Measurements from ENCODE around the gene VAMP5. TPM values are rescaled to one million over a fixed set of nuclear protein-coding genes. Genes with fewer than 3 reads are reported as not detected.
"Not testable (repeated sequence)": the region's sequence is repeated elsewhere in the genome, so short reads cannot be mapped to it uniquely, and the experiment has no call there.

Gene VAMP5
- total RNA-seq, 2 experiments from 2014 or later = 49.7 to 51.9 TPM

DNA sequence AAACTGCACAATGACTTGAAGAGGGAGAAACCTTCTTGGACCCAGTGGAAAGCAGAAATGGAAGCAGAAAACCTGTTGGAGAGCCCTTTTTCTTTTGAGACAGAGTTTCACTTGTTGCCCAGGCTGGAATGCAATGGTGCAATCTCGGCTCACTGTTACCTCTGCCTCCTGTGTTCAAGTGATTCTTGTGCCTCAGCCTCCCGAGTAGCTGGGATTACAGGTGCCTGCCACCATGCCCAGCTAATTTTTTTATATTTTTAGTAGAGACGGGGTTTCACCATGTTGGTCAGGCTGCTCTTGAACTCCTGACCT lies 19.9 kb downstream of the VAMP5 start:
- CTCF ChIA-PET = interaction anchor here (1.2 kb wide), 1 partner anchor 33 kb away, joined by 9 read pairs; no protein-coding TSS in a partner anchor
- H3K27me3 Mint-ChIP-seq; DNase-seq; H3K4me3 Mint-ChIP-seq; intact Hi-C loops (cut with micrococcal nuclease); H3K9me3 Mint-ChIP-seq; H3K27ac Mint-ChIP-seq: not testable (repeated sequence)
- POLR2A ChIA-PET = interaction anchor here (1.0 to 2.7 kb wide), 4 partner anchors 8 to 13 kb away, joined by 4 to 14 read pairs (median 5); partner anchors contain the start of genes C2orf68, RNF181 and USP39
- Mint-ChIP-seq H3K4me1 (ENCODE audit: low read depth) (peaks cover 33% of the 10 kb centered on the region), H3K36me3 (peaks cover 10% of the 10 kb centered on the region)

DNA sequence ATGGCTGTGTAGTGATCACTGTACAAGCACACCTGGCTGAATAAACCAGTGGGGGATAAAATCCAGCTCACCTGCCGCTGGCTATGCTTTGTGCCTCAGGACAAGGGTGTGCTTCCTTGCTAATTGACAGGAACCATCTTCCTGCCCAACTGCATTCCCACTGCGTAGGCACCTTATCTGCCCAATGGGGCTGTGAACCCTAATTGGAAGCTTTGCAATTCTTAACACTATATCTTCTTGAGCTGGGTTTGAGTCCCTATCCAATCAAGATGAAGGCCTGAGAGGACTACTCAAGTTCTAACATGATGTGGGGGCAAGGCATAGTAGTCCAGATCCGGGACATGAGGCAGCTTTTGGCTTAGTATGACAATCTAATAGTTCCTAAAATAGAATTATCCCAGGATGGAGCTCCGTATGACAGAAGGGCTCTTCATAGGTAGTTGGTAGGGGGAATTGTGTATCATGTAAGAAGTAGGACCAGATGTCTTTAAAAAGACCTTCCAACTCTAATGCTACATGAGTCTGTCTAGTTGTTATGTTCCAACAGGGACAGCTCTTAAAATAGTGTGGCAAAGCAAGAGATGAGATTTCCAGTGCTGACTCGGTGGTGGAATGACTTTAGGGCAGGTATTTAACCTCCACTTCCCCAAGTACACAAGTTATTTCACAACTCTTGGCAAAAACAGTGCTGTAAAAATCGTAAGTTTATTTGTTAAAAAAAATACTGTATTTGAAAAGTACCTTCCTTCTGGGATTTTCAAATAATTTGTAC lies 20.5 kb downstream of the VAMP5 start:
- Mint-ChIP-seq H3K4me1 (ENCODE audit: low read depth) (peaks cover 35% of the 10 kb centered on the region), H3K9me3 (no peaks in the 10 kb centered on the region), H3K27me3 (no peaks in the 10 kb centered on the region), H3K4me3 (no peak overlapping the region), H3K27ac (no peak overlapping the region), H3K36me3 (peaks cover 12% of the 10 kb centered on the region)
- CTCF ChIA-PET = interaction anchor here (0.6 to 1.2 kb wide), 2 partner anchors 33 to 53 kb away, joined by 3 to 9 read pairs; no protein-coding TSS in a partner anchor
- POLR2A ChIA-PET = interaction anchor here (0.9 to 2.7 kb wide), 4 partner anchors 10 to 30 kb away, joined by 3 to 14 read pairs (median 4); partner anchors contain the start of genes RNF181 and USP39
- intact Hi-C loops (cut with micrococcal nuclease) = no loop called here
- no peak for DNase-seq

DNA sequence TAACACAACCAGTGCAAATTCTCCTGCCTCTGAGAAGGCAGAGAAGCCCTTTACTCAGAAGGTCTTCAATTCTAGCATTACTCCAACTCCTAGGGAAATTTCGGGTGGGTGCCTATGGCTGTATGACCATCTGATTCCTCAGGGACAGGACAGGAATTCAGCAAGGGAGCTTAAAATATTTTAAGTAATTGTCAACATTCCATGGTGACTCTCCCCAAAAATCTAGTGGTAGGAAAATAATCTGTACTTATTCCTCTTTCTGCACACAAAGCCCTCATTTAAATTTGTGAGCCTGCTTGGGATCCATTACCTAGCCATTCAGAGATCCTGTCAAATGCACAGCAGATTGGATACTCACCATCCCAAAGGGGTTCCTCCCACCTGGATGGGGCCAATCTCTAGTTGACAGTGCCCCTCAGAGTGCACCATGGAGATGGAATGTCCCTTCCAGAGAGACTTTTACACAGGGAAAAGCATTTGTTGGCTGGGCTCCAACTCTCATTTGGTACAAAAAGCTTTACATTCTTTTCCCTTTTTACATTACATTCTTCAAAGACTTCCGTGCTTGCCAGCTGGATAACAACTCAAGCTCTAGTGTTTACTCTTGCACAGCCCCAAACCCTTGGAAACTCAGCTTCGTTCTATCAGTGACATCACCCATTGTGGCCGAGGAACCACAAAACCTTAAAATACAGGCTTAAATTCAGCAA lies 21.3 kb downstream of the VAMP5 start:
- H3K9me3 Mint-ChIP-seq = no peaks in the 10 kb centered on the region
- no peak for DNase-seq
- H3K4me3 Mint-ChIP-seq = no peak overlapping the region
- peaks cover 16% of the 10 kb centered on the region for H3K36me3 Mint-ChIP-seq
- POLR2A ChIA-PET = interaction anchor here (0.9 to 2.7 kb wide), 3 partner anchors 10 to 29 kb away, joined by 3 to 14 read pairs (median 4); partner anchors contain the start of gene RNF181
- H3K27ac Mint-ChIP-seq = no peak overlapping the region
- CTCF ChIA-PET = interaction anchor here (0.6 to 1.8 kb wide), 4 partner anchors 11 to 54 kb away, joined by 3 to 9 read pairs (median 4); partner anchors contain the start of gene RNF181
- intact Hi-C loops (cut with micrococcal nuclease) = no loop called here
- no peaks in the 10 kb centered on the region for H3K27me3 Mint-ChIP-seq
- H3K4me1 Mint-ChIP-seq (ENCODE audit: low read depth) = peaks cover 41% of the 10 kb centered on the region

DNA sequence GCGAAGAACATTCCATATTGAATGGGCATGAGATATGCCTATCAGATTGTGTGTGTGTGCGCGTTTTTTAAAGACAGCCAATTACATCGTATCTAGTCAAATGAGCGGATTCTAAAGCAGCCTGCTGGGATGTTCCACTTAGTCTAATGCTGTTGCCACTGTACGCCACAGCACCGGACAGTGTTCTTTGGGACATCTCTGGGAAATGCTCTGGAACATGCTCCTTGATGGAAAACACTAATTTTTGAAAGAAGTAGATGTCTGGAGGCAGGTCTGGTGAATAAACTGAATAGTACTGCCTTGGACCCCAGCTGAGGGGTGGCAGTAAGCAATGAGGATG lies 21.9 kb downstream of the VAMP5 start:
- H3K9me3 Mint-ChIP-seq = no peaks in the 10 kb centered on the region
- POLR2A ChIA-PET = interaction anchor here (2.7 kb wide), 1 partner anchor 11 kb away, joined by 14 read pairs; the partner anchor contains the start of gene RNF181
- DNase-seq = no peak
- H3K27me3 Mint-ChIP-seq = no peaks in the 10 kb centered on the region
- H3K27ac Mint-ChIP-seq = no peak overlapping the region
- CTCF ChIA-PET = interaction anchor here (0.7 to 1.8 kb wide), 2 partner anchors 11 to 31 kb away, joined by 3 to 5 read pairs; partner anchors contain the start of gene RNF181
- H3K4me1 Mint-ChIP-seq (ENCODE audit: low read depth) = peaks cover 41% of the 10 kb centered on the region
- no peak overlapping the region for H3K4me3 Mint-ChIP-seq
- H3K36me3 Mint-ChIP-seq = peaks cover 16% of the 10 kb centered on the region
- intact Hi-C loops (cut with micrococcal nuclease) = no loop called here

DNA sequence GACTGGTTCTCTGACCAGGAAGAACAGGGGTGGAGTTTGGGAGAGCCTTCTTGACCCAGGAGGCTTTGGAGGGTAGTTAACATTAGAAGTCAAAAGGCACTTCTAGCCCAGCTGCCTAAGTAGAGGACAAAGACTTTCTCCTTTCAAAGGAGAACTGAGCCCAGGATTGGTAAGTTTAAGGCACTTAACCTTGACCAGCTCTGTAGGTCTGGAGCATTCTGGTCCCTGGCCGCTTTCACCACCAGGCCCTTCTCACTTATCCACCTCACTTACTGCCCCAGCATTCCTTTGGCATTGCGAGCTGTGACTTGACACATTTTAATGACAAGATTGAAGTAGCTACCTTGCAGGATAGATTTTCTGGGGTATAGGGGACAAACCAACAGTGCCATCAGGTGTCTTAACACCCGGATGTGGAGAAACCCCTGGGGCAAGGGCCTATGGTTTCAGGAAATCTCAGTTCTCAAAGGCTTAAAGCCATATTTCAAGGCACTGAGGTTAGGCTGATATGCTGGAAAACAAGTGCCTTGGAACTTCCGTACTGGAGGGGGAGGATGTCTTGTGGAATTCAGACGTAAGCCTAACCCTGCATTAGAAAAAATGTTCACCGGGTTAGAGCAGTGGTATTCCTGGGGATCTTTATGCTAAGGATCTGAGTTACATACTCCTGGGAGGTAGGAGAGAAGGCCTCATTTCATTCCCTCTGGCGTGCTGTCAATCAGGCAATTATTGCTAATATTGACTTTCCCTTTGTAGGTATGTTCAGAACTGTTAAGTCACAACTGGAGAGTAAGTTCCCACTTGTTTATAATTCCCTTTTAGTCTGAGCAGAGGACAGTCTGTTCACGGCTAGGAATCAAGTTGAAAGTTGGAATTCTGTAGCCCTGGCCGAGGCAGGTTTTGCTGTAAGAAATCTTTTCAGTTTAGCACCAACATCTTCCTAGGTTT lies 23.3 kb downstream of the VAMP5 start:
- H3K9me3 Mint-ChIP-seq = no peaks in the 10 kb centered on the region
- H3K27ac Mint-ChIP-seq = no peak overlapping the region
- intact Hi-C loops (cut with micrococcal nuclease) = no loop called here
- no peaks in the 10 kb centered on the region for H3K27me3 Mint-ChIP-seq
- peaks cover 16% of the 10 kb centered on the region for H3K36me3 Mint-ChIP-seq
- POLR2A ChIA-PET = interaction anchor here (0.7 kb wide), 1 partner anchor 101 kb away, joined by 3 read pairs; no protein-coding TSS in a partner anchor
- no peak overlapping the region for H3K4me3 Mint-ChIP-seq
- CTCF ChIA-PET = interaction anchor here (1.8 kb wide), 1 partner anchor 12 kb away, joined by 5 read pairs; the partner anchor contains the start of gene RNF181
- DNase-seq = no peak
- peaks cover 35% of the 10 kb centered on the region for H3K4me1 Mint-ChIP-seq (ENCODE audit: low read depth)

DNA sequence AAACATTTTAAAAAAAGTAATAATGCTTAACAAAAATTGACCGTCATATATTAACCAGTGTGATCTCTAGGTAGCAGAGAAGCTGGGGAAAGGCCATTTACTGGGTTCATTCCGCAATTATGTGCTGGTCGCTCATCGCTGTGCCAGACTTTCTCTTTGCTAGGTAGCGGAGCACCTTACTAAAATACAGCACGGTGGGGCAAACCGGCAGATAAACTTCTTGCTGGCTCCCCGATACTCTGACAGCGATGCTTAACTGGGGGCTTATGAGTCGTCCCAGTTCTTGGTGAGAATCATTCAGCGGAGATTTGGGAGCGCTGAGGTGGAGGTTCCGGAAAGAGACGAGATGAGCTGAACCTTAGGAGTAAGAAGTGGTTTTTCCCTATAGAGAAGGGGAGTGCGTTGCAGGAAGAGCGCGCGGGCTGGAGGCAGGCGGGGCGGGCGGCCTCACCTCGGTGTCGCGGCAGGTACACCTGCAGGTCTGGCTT lies 27.0 kb downstream of the VAMP5 start:
- intact Hi-C loops (cut with micrococcal nuclease) = loop anchor here (10.0 kb wide), 1 partner anchor 834 kb away; the partner anchor contains the start of gene KDM3A
- peaks cover 20% of the 10 kb centered on the region for H3K36me3 Mint-ChIP-seq
- peak overlapping the region; percentile 88 for H3K27ac Mint-ChIP-seq
- ChIA-PET CTCF (interaction anchor here (0.9 to 1.7 kb wide), 3 partner anchors 9 to 59 kb away, joined by 5 to 9 read pairs (median 6); partner anchors contain the start of gene TMEM150A), POLR2A (interaction anchor here (0.6 to 2.9 kb wide), 10 partner anchors 8 to 192 kb away, joined by 3 to 12 read pairs (median 4); partner anchors contain the start of genes MAT2A, RNF181 and TMEM150A)
- H3K4me3 Mint-ChIP-seq = peak overlapping the region; percentile 95
- no peaks in the 10 kb centered on the region for H3K9me3 Mint-ChIP-seq
- no peaks in the 10 kb centered on the region for H3K27me3 Mint-ChIP-seq
- no peak for DNase-seq
- H3K4me1 Mint-ChIP-seq (ENCODE audit: low read depth) = peaks cover 26% of the 10 kb centered on the region

DNA sequence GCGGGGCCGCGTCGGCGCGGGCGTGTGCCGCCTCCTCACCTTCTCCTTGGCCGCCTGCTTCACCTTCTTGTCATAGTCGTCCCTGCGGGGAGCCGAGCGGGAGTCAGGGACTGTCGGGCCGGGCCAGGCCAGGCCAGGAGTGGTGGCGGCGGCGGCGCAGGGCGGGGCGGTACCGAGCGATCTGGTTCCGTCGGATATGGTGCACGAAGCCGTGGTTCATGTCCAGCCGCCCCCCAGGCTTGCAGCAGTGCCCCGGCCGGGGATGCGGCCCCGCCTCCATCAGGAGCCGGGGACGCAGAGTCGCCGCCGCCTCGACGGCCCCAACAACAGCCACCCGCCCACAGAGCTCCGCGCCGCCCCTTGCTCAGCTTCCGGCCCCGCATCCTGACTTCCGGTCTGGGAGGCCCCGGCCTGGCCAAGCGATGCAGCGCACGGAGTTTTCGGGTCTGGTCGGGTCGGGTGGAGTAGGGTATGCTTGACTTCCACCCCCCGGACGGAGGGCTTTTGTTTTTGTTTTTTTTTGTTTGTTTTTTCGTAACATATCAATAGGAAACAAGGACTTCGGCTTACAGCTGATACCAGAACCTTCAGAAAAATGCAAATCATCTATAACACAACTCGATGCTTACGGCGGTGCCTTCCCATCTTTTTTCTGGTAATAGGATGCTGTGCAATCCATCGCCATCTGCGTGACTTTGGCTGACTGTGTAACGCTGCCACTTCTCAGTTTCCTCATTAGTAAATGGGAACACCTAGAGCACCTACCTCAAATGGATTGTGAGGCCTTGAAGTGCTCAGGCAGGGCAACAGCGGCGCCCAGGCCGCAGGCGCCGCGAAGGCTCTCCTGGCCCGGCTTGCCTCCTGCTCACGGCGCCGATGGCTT lies 27.7 kb downstream of the VAMP5 start, which contains the start of gene C2orf68:
Gene C2orf68, minus strand, starts transcription at position 362 of the 883 bp plus-strand sequence. Its CDS starts 82 bp downstream, at position 280.
- H3K4me1 Mint-ChIP-seq (ENCODE audit: low read depth) = peaks cover 29% of the 10 kb centered on the region
- ChIA-PET CTCF (interaction anchor here (1.0 to 1.7 kb wide), 2 partner anchors 10 to 25 kb away, joined by 5 to 9 read pairs; partner anchors contain the start of gene TMEM150A), POLR2A (interaction anchor here (0.6 to 2.9 kb wide), 10 partner anchors 9 to 193 kb away, joined by 3 to 12 read pairs (median 4); partner anchors contain the start of genes MAT2A, RNF181 and TMEM150A)
- intact Hi-C loops (cut with micrococcal nuclease) = loop anchor here (1.0 to 10.0 kb wide), 4 partner anchors 9 to 833 kb away; partner anchors contain the start of genes KDM3A, RNF181 and VAMP5
- H3K36me3 Mint-ChIP-seq = peaks cover 20% of the 10 kb centered on the region
- H3K4me3 Mint-ChIP-seq = peak within 1 kb of the TSS; percentile 95
- H3K27me3 Mint-ChIP-seq = no peaks in the 10 kb centered on the region
- peak within 1 kb of the TSS; percentile 91 for H3K27ac Mint-ChIP-seq
- H3K9me3 Mint-ChIP-seq = no peaks in the 10 kb centered on the region
- peak; percentile 94 for DNase-seq

DNA sequence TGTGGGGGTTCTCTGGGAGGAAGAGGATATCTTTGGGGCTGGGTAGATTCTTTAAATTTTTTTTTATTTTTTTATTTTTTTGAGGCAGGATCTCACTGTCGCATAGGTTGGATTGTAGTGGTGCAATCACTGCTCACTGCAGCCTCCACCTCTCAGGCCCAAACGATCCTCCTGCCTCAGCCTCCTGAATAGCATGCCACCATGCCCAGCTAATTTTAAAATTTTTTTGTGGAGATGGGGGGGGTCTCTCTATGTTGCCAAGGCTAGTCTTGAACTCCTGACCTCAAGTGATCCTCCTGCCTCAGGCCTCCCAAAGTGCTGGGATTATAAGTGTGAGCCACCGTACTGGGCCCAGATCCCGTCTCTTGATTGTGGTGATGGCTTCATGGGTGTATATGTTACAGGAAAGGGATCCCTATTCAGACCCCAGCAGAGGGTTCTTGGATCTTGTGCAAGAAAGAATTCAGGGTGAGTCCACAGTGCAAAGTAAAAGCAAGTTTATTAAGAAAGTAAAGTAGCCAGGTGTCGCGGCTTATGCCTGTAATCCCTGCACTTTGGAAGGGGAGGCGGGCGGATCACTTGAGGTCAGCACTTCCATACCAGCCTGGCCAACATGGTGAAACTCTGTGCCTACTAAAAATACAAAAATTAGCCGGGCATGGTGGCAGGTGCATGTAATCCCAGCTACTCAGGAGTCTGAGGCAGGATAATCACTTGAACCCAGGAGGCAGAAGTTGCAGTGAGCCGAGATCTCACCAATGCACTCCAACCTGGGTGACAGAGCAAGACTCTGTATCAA lies 29.7 kb downstream of the VAMP5 start:
- Mint-ChIP-seq H3K4me3 (peak overlapping the region; percentile 40), H3K9me3 (no peaks in the 10 kb centered on the region), H3K36me3 (peaks cover 12% of the 10 kb centered on the region), H3K27ac (peak overlapping the region; percentile 38), H3K27me3 (no peaks in the 10 kb centered on the region), H3K4me1 (ENCODE audit: low read depth) (peaks cover 36% of the 10 kb centered on the region)
- POLR2A ChIA-PET = interaction anchor here (1.0 to 1.2 kb wide), 2 partner anchors 53 to 75 kb away, joined by 3 to 4 read pairs; partner anchors contain the start of gene MAT2A
- intact Hi-C loops (cut with micrococcal nuclease) = loop anchor here (2.0 to 10.0 kb wide), 2 partner anchors 29 to 831 kb away; partner anchors contain the start of genes KDM3A and VAMP5
- DNase-seq = no peak
- CTCF ChIA-PET = interaction anchor here (1.0 to 10.4 kb wide), 2 partner anchors 23 to 62 kb away, joined by 3 to 82 read pairs; no protein-coding TSS in a partner anchor

DNA sequence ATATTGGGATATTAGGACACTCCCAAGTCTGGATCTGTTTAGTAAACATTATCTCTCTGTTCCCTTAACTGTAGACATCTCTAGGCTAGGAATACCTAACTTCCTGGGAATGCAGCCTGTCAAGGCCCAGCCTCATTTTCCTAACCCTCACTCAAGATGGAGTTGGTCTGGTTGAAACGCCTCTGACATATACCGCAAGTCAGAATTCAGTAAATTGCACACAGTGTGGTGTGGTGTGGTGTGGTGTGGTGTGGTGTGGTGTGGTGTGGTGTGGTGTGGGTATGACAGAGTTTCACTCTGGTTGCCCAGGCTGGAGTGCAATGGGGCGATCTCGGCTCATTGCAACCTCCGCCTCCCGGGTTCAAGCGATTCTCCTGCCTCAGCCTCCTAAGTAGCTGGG lies 30.5 kb downstream of the VAMP5 start:
- POLR2A ChIA-PET = interaction anchor here (1.0 kb wide), 1 partner anchor 76 kb away, joined by 3 read pairs; the partner anchor contains the start of gene MAT2A
- H3K4me3 Mint-ChIP-seq, H3K27me3 Mint-ChIP-seq, DNase-seq, H3K9me3 Mint-ChIP-seq, H3K27ac Mint-ChIP-seq: not testable (repeated sequence)
- Mint-ChIP-seq H3K36me3 (peaks cover 14% of the 10 kb centered on the region), H3K4me1 (ENCODE audit: low read depth) (peaks cover 34% of the 10 kb centered on the region)
- intact Hi-C loops (cut with micrococcal nuclease) = loop anchor here (10.0 kb wide), 1 partner anchor 830 kb away; the partner anchor contains the start of gene KDM3A
- CTCF ChIA-PET = interaction anchor here (10.4 kb wide), 1 partner anchor 22 kb away, joined by 82 read pairs; no protein-coding TSS in a partner anchor
